T follicular helper cell (primary cell): ENCODE results near the gene SLC43A1.
"Not testable (repeated sequence)": the region's sequence is repeated elsewhere in the genome, so short reads cannot be mapped to it uniquely, and the experiment has no call there.

Experiments used
- DNase-seq: peaks from one replicate; pipeline ENCODE4 v3.0.0-alpha.2; 2020; ENCODE audit warnings: low read depth
- total RNA-seq, 2 experiments: gene quantifications; one replicate each; lab custom pipeline; 2026; lab: John Stamatoyannopoulos, UW

Gene SLC43A1
- 25.0 to 53.3 reads per million in 2 experiments for total RNA-seq

GRCh38 chr11:57515332-57516060 is at the start of gene SLC43A1:
Gene SLC43A1, minus strand, starts transcription at chr11:57515702. Its CDS starts 1,591 bp downstream, at chr11:57514111.
- DNase-seq = no peak

- no peak for DNase-seq
Observed at GRCh38 chr11:57562596-57562995, 47.1 kb upstream of the SLC43A1 start.

GRCh38 chr11:57560146-57560545 is 44.6 kb upstream of the SLC43A1 start:
- no peak for DNase-seq

GRCh38 chr11:57556041-57556440 is 40.5 kb upstream of the SLC43A1 start:
- DNase-seq = no peak

GRCh38 chr11:57555393-57555792 is 39.9 kb upstream of the SLC43A1 start:
- DNase-seq = no peak

- no peak for DNase-seq
Observed at GRCh38 chr11:57552479-57552878, 37.0 kb upstream of the SLC43A1 start.

GRCh38 chr11:57551941-57552340 is 36.4 kb upstream of the SLC43A1 start:
- no peak for DNase-seq

- DNase-seq = no peak
Observed at GRCh38 chr11:57549983-57550382, 34.5 kb upstream of the SLC43A1 start.

- no peak for DNase-seq
Observed at GRCh38 chr11:57547854-57548377, 32.4 kb upstream of the SLC43A1 start.

GRCh38 chr11:57546869-57547475 is 31.5 kb upstream of the SLC43A1 start:
- no peak for DNase-seq

- no peak for DNase-seq
Observed at GRCh38 chr11:57546451-57546850, 30.9 kb upstream of the SLC43A1 start.

GRCh38 chr11:57545883-57546282 is 30.4 kb upstream of the SLC43A1 start:
- no peak for DNase-seq

- DNase-seq = no peak
Observed at GRCh38 chr11:57544566-57544965, 29.1 kb upstream of the SLC43A1 start.

GRCh38 chr11:57543593-57543992 is 28.1 kb upstream of the SLC43A1 start:
- no peak for DNase-seq

GRCh38 chr11:57542582-57542981 is 27.1 kb upstream of the SLC43A1 start:
- DNase-seq = no peak

GRCh38 chr11:57541169-57541568 is 25.7 kb upstream of the SLC43A1 start:
- no peak for DNase-seq

GRCh38 chr11:57539342-57539741 is 23.8 kb upstream of the SLC43A1 start:
- no peak for DNase-seq

- DNase-seq = no peak
Observed at GRCh38 chr11:57536947-57537619, 21.6 kb upstream of the SLC43A1 start, which contains the start of gene SMTNL1. Gene SMTNL1, plus strand, starts transcription at chr11:57537595. Its CDS starts 5,048 bp downstream, at chr11:57542643.

GRCh38 chr11:57534449-57534848 is 18.9 kb upstream of the SLC43A1 start:
- not testable (repeated sequence) for DNase-seq

- peak; percentile 90 for DNase-seq
Observed at GRCh38 chr11:57530596-57531507, 15.3 kb upstream of the SLC43A1 start, which contains the start of gene TIMM10. Gene TIMM10, minus strand, starts transcription at chr11:57530754. Its CDS starts 565 bp downstream, at chr11:57530189.

GRCh38 chr11:57530215-57530595 is 14.7 kb upstream of the SLC43A1 start:
- no peak for DNase-seq
